Fibroblast of pulmonary artery (primary cell): ENCODE results near the gene CADPS.

Experiments
- DNase-seq: peaks from one replicate; pipeline ENCODE4 v3.0.0-alpha.2; 2010; ENCODE audit warnings: low read depth
- H3K4me3 ChIP-seq: replicated peaks from 2 replicates; pipeline ENCODE4 v1.5.1; 2011; ENCODE audit warnings: low read depth, mild to moderate bottlenecking, control low read depth, low read length, moderate library complexity
- CTCF ChIP-seq: IDR thresholded peaks from 2 replicates; pipeline ENCODE4 v1.5.1; 2011; ENCODE audit warnings: mild to moderate bottlenecking, control low read depth, low read length, inconsistent platforms; ENCODE audit errors: missing control alignments

The CADPS gene

GRCh38 chr3:62758296-62759066, 116.7 kb downstream of the CADPS start:
- no peak for DNase-seq
- no peak for TF ChIP-seq CTCF
- no peak overlapping the region for H3K4me3 ChIP-seq

GRCh38 chr3:62757045-62757444, 118.2 kb downstream of the CADPS start:
- no peak for DNase-seq
- no peak overlapping the region for H3K4me3 ChIP-seq
- no peak for TF ChIP-seq CTCF

GRCh38 chr3:62755285-62755684, 119.9 kb downstream of the CADPS start:
- TF ChIP-seq CTCF, result no peak
- H3K4me3 ChIP-seq, result no peak overlapping the region
- DNase-seq, result no peak

- H3K4me3 ChIP-seq, result no peak overlapping the region
- TF ChIP-seq CTCF, result no peak
- DNase-seq, result no peak
These were observed 125.6 kb downstream of the CADPS start for GRCh38 chr3:62749657-62750056.

GRCh38 chr3:62749130-62749529, 126.1 kb downstream of the CADPS start:
- DNase-seq, result no peak
- TF ChIP-seq CTCF, result no peak
- H3K4me3 ChIP-seq, result no peak overlapping the region

- no peak for DNase-seq
These were observed 137.8 kb downstream of the CADPS start for GRCh38 chr3:62737449-62737848.

More at GRCh38 chr3:62737449-62737848, 137.8 kb downstream of the CADPS start:
- no peak for TF ChIP-seq CTCF
- no peak overlapping the region for H3K4me3 ChIP-seq
